PC-3 (cell line): ENCODE measurements around the gene TEPSIN. TPM values are rescaled to one million over a fixed set of nuclear protein-coding genes. Genes with fewer than 3 reads are reported as not detected.

Source experiments
- ATAC-seq: fragments of 200-7000 bp; cut with Tn5 transposase; 2 replicates; pipeline ENCODE4 v1.9.1; 2020; ENCODE audit warnings: mild to moderate bottlenecking, moderate library complexity
- BruUV-seq: library from RNA; stranded (reverse); fragments of 400-500 nt; replicated peaks from 2 replicates; lab custom pipeline; 2021; lab: Mats Ljungman, UMichigan
- CTCF ChIA-PET: fragments of 300-600 bp; sonication (Branson Sonifier 250); formaldehyde crosslinking; loops from one replicate; lab custom pipeline; 2022; ENCODE audit warnings: antibody characterized with exemption; lab: Charles Lee
- POLR2A ChIA-PET: fragments of 300-600 bp; sonication (Branson Sonifier 250); formaldehyde crosslinking; loops from one replicate; lab custom pipeline; 2022; ENCODE audit warnings: antibody characterized with exemption; ENCODE audit not compliant: unreplicated experiment; lab: Charles Lee
- DNase-seq: peaks from one replicate; pipeline ENCODE4 v3.0.0-alpha.2; 2015
- H2AFZ ChIP-seq: fragments of 300-600 bp; sonication (generic); 2 replicates; pipeline ENCODE4 v1.6.0; 2016; ENCODE audit warnings: antibody characterized with exemption, low read length
- H3F3A ChIP-seq: fragments of 300-600 bp; sonication (generic); one replicate; pipeline ENCODE4 v1.6.0; 2017; ENCODE audit warnings: antibody characterized with exemption, low read length, control low read depth, mild to moderate bottlenecking; ENCODE audit not compliant: unreplicated experiment
- H3K27ac ChIP-seq: fragments of 300-600 bp; sonication (generic); 2 replicates; pipeline ENCODE4 v1.5.1; 2016; ENCODE audit warnings: mild to moderate bottlenecking, low read length
- H3K27me3 ChIP-seq: fragments of 300-600 bp; sonication (generic); 2 replicates; pipeline ENCODE4 v1.6.1; 2016; ENCODE audit warnings: low read length, mixed read lengths
- H3K36me3 ChIP-seq: fragments of 300-600 bp; sonication (generic); 2 replicates; pipeline ENCODE4 v1.6.1; 2016; ENCODE audit warnings: low read depth, mixed run types, low read length, mixed read lengths
- H3K4me1 ChIP-seq: fragments of 300-600 bp; sonication (generic); 2 replicates; pipeline ENCODE4 v1.5.1; 2016; ENCODE audit warnings: low read length; ENCODE audit not compliant: insufficient read depth
- H3K4me2 ChIP-seq: fragments of 300-600 bp; sonication (generic); 2 replicates; pipeline ENCODE4 v1.6.0; 2016; ENCODE audit warnings: low read length
- H3K4me3 ChIP-seq: fragments of 300-600 bp; sonication (generic); 2 replicates; pipeline ENCODE4 v1.5.1; 2016; ENCODE audit warnings: mild to moderate bottlenecking, low read length, mixed read lengths
- H3K79me2 ChIP-seq: fragments of 300-600 bp; sonication (generic); 2 replicates; pipeline ENCODE4 v1.6.1; 2017; ENCODE audit warnings: low read length, mixed read lengths
- H3K9ac ChIP-seq: fragments of 300-600 bp; sonication (generic); 2 replicates; pipeline ENCODE4 v1.6.0; 2016; ENCODE audit warnings: mild to moderate bottlenecking, low read length
- H3K9me2 ChIP-seq: fragments of 300-600 bp; sonication (generic); replicated peaks from 2 replicates; pipeline ENCODE4 v1.6.1; 2016; ENCODE audit warnings: mixed run types, low read length, mixed read lengths
- H3K9me3 ChIP-seq: fragments of 300-600 bp; sonication (generic); 2 replicates; pipeline ENCODE4 v1.6.1; 2016; ENCODE audit warnings: low read length, mixed read lengths
- H4K20me1 ChIP-seq: fragments of 300-600 bp; sonication (generic); 2 replicates; pipeline ENCODE4 v1.6.1; 2016; ENCODE audit warnings: low read length, mixed read lengths
- EZH2 ChIP-seq: fragments of 300-600 bp; sonication (generic); IDR thresholded peaks from one replicate; pipeline ENCODE4 v1.6.1; 2017; ENCODE audit warnings: antibody characterized with exemption, mild to moderate bottlenecking, low read length; ENCODE audit not compliant: unreplicated experiment
- EZH2phosphoT487 ChIP-seq: fragments of 300-600 bp; sonication (generic); IDR thresholded peaks from 2 replicates; pipeline ENCODE4 v1.6.1; 2018; ENCODE audit warnings: mild to moderate bottlenecking, antibody characterized with exemption, low read length, borderline replicate concordance
- intact Hi-C: fragments of 100-400 bp; cut with micrococcal nuclease; formaldehyde crosslinking; loops from 2 replicates; pipeline ENCODE4 v1.9.0; 2023
- total RNA-seq: library from RNA; depleted of rRNA; stranded (reverse); fragments of >200 nt; gene quantifications from 2 replicates; pipeline ENCODE4 v1.2.3, GENCODE V29; 2014
- TF ChIP-seq, protein P1 (sequence below): fragments of 300-600 bp; sonication (generic); conservative IDR thresholded peaks from 2 replicates; pipeline ENCODE4 v1.5.1; 2017; ENCODE audit warnings: antibody characterized with exemption, low read depth, mild to moderate bottlenecking, low read length

The TEPSIN gene
- total RNA-seq, 1 experiment from 2014 or later, result 28.8 TPM

DNA sequence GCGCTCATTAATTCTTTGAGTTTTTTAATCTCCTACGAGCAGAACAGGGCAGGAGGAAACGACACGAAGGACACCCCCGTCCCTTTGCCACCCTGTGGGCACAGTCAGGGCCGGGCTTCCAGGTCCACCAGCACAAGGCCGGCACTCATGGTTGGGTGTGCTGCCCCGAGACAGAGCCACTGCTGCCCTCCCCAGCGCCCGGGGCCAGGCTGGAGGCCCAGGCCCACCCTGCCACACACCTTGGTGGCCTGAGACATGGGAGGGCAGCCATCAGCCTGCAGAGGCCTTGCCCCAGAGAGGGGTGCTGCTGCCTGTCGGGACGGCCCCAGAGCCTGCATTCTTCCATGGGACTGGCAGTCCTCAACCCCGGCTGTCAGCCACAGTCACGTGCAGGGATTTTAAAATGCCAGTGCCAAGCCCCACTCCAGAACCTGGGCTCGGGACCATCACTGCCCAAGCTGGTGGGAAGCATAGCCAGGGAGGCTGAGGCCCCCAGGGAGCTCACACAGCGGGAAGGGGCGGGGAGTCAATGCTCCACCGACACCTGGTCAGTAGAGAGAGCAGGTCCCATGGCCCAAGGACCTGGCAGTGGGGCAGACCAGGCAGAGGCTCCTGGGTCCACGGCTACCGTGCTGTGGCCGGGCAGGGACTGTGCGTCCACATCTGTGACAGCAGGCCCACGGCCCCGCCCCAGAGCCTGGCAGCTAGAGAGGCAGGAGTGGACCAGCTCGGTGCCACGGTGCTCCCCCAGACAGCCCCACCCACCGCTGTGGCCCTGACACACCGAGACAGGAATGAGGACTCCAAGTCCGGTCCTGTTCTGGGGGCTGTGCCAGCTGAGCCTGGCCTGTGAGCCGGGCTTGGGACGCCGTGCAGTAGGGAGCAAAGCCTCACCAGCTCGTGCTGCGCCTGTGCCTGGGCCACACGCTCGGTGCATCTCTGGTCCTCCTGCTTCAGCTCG, 43.6 kb downstream of the TEPSIN start:
- intact Hi-C loops, result no loop called here
- no TSS peak for BruUV-seq
- Histone ChIP-seq H3K4me1 (no peaks in the 10 kb centered on the region), H3K4me2 (no peak overlapping the region), H3K27ac (no peak overlapping the region), H3K9me2 (no peaks in the 10 kb centered on the region), H3K79me2 (no peaks in the 10 kb centered on the region), H3K4me3 (no peak overlapping the region), H3K36me3 (no peaks in the 10 kb centered on the region; the same call in 1 of the 2 replicates), H2AFZ (no peak overlapping the region), H3F3A (no peaks in the 10 kb centered on the region), H3K9me3 (no peaks in the 10 kb centered on the region), H3K27me3 (no peaks in the 10 kb centered on the region), H4K20me1 (no peaks in the 10 kb centered on the region), H3K9ac (no peak overlapping the region)
- ChIA-PET POLR2A (no interaction called here), CTCF (no interaction called here)
- no peak for TF ChIP-seq EZH2phosphoT487
- TF ChIP-seq, protein P1, sequence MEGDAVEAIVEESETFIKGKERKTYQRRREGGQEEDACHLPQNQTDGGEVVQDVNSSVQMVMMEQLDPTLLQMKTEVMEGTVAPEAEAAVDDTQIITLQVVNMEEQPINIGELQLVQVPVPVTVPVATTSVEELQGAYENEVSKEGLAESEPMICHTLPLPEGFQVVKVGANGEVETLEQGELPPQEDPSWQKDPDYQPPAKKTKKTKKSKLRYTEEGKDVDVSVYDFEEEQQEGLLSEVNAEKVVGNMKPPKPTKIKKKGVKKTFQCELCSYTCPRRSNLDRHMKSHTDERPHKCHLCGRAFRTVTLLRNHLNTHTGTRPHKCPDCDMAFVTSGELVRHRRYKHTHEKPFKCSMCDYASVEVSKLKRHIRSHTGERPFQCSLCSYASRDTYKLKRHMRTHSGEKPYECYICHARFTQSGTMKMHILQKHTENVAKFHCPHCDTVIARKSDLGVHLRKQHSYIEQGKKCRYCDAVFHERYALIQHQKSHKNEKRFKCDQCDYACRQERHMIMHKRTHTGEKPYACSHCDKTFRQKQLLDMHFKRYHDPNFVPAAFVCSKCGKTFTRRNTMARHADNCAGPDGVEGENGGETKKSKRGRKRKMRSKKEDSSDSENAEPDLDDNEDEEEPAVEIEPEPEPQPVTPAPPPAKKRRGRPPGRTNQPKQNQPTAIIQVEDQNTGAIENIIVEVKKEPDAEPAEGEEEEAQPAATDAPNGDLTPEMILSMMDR, result no peak
- no peak for TF ChIP-seq EZH2
- DNase-seq (no peak), ATAC-seq (no peak)

DNA sequence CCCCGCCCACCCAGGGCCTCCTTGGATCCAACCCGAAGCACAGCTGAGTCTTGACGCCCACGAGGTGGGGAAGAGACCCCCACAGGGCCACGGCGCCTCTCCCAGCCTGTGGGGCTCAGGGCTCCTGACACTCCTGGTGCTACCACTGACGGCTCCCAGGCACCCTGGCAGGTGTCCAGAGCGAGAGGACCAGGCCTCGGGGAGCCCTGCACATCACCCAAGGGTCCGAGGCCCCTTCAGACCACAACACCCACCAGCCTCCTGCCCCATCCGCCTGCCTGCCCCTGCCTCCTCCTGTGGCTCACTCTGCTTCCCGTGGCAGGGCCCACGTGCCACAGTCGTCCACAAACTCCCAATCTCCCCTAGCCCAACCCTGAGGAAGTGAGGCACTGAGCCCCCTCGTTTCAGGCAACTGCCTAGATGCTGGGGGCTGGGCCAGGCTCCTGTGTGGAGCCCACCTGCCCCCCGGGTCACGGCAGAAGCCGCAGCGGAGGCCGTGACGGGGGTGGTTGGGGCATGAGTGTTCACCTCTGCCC, 44.6 kb downstream of the TEPSIN start:
- Histone ChIP-seq H2AFZ (no peak overlapping the region), H3K27me3 (no peaks in the 10 kb centered on the region), H3K9me3 (no peaks in the 10 kb centered on the region), H3K4me1 (no peaks in the 10 kb centered on the region), H3K36me3 (no peaks in the 10 kb centered on the region; the same call in 1 of the 2 replicates), H3K9me2 (no peaks in the 10 kb centered on the region), H4K20me1 (no peaks in the 10 kb centered on the region), H3K79me2 (no peaks in the 10 kb centered on the region), H3K4me2 (no peak overlapping the region), H3K4me3 (no peak overlapping the region), H3K9ac (no peak overlapping the region), H3K27ac (no peak overlapping the region), H3F3A (no peaks in the 10 kb centered on the region)
- TF ChIP-seq EZH2phosphoT487, result no peak
- TF ChIP-seq, protein P1, result no peak
- no TSS peak for BruUV-seq
- ATAC-seq, result no peak
- ChIA-PET CTCF (no interaction called here), POLR2A (no interaction called here)
- intact Hi-C loops, result no loop called here
- DNase-seq, result no peak
